Endothelial cell of umbilical vein (primary cell): ENCODE data around the gene NABP1. TPM values are rescaled to one million over a fixed set of nuclear protein-coding genes. Genes with fewer than 3 reads are reported as not detected.

Experiments
- BruUV-seq: library from RNA; stranded (reverse); fragments of 400-500 nt; replicated peaks from 2 replicates; lab custom pipeline; 2021; lab: Mats Ljungman, UMichigan
- CTCF ChIA-PET: fragments of 300-600, 350-600 bp; sonication (Branson Sonifier 250); formaldehyde crosslinking; loops from one replicate; lab custom pipeline; 2021; ENCODE audit warnings: antibody characterized with exemption, inconsistent platforms; lab: Charles Lee
- POLR2A ChIA-PET: fragments of 300-600, 350-600 bp; sonication (Branson Sonifier 250); formaldehyde crosslinking; loops from one replicate; lab custom pipeline; 2021; ENCODE audit warnings: antibody characterized with exemption, inconsistent platforms; lab: Charles Lee
- DNase-seq: peaks from one replicate; pipeline ENCODE4 v3.0.0-alpha.2; 2011; ENCODE audit warnings: low read depth, low spot score
- FAIRE-seq: peaks from 2 replicates; lab custom pipeline; 2011; peaks lifted over from hg19 to GRCh38; lab: Jason Lieb, UNC
- H2AFZ ChIP-seq: 2 replicates; pipeline ENCODE4 v1.6.0; 2012; ENCODE audit warnings: low read depth, low read length, control low read depth, inconsistent platforms
- H3K27ac ChIP-seq: 2 replicates; pipeline ENCODE4 v1.5.1; 2011; ENCODE audit warnings: low read depth, mild to moderate bottlenecking, control low read depth, low read length, moderate library complexity; ENCODE audit not compliant: insufficient read depth
- H3K27me3 ChIP-seq, 2 experiments: 2 replicates each; pipeline versions ENCODE4 v1.6.0 to v1.6.1; 2011; ENCODE audit warnings: low read length in 2 of 2, mixed read lengths in 1 of 2; ENCODE audit not compliant: control insufficient read depth in 2 of 2, insufficient read depth in 2 of 2
- H3K36me3 ChIP-seq, 2 experiments: 2 replicates in 1 of 2; 3 replicates in 1 of 2; pipeline ENCODE4 v1.5.1; 2011; ENCODE audit warnings: low read length in 2 of 2, mild to moderate bottlenecking in 1 of 2, moderate library complexity in 1 of 2; ENCODE audit not compliant: control insufficient read depth in 2 of 2, insufficient read depth in 2 of 2; ENCODE audit errors: extremely low read depth in 1 of 2
- H3K4me1 ChIP-seq: 3 replicates; pipeline ENCODE4 v1.5.1; 2011; ENCODE audit warnings: mild to moderate bottlenecking, low read length; ENCODE audit not compliant: control insufficient read depth, insufficient read depth; ENCODE audit errors: extremely low read depth
- H3K4me2 ChIP-seq: 2 replicates; pipeline ENCODE4 v1.6.1; 2011; ENCODE audit warnings: low read length, control low read depth, mixed read lengths; ENCODE audit not compliant: insufficient read depth
- H3K4me3 ChIP-seq, 3 experiments: fragments of 200-600 bp in 1 of 3; sonication (generic), shearing (Covaris generic) in 1 of 3; replicated peaks in 1 of 3; 2 replicates each; pipeline ENCODE4 v1.5.1; 2011 to 2016; ENCODE audit warnings: control low read depth in 3 of 3, low read length in 3 of 3, mild to moderate bottlenecking in 2 of 3, inconsistent platforms in 1 of 3, low read depth in 1 of 3, moderate library complexity in 1 of 3; ENCODE audit not compliant: insufficient read depth in 1 of 3
- H3K79me2 ChIP-seq: 2 replicates; pipeline ENCODE4 v1.6.0; 2012; ENCODE audit warnings: low read length, inconsistent platforms; ENCODE audit not compliant: control insufficient read depth, insufficient read depth
- H3K9ac ChIP-seq: replicated peaks from 2 replicates; pipeline ENCODE3; 2011; ENCODE audit warnings: low read length, control low read depth; ENCODE audit not compliant: insufficient read depth; ENCODE audit errors: extremely low read depth
- H3K9me1 ChIP-seq: replicated peaks from 3 replicates; pipeline ENCODE4 v1.6.0; 2011; ENCODE audit warnings: mild to moderate bottlenecking, low read length; ENCODE audit not compliant: control insufficient read depth, insufficient read depth; ENCODE audit errors: extremely low read depth
- H3K9me3 ChIP-seq: replicated peaks from 2 replicates; pipeline ENCODE4 v1.5.1; 2012; ENCODE audit warnings: low read length, inconsistent platforms; ENCODE audit not compliant: control insufficient read depth, insufficient read depth
- H4K20me1 ChIP-seq: replicated peaks from 2 replicates; pipeline ENCODE3; 2011; ENCODE audit warnings: mild to moderate bottlenecking, low read length; ENCODE audit not compliant: control insufficient read depth, insufficient read depth; ENCODE audit errors: extremely low read depth
- CTCF ChIP-seq, 2 donors: IDR thresholded peaks; 1 replicate in 1 of 2; 2 replicates in 1 of 2; pipeline ENCODE4 v1.5.1; 2011; ENCODE audit warnings: low read length in 2 of 2, mild to moderate bottlenecking in 2 of 2, moderate library complexity in 2 of 2, control low read depth in 1 of 2, inconsistent platforms in 1 of 2, low read depth in 1 of 2; ENCODE audit not compliant: insufficient read depth in 1 of 2; ENCODE audit errors: extremely low read depth in 1 of 2
- EZH2 ChIP-seq: IDR thresholded peaks from 2 replicates; pipeline ENCODE4 v1.6.1; 2012; ENCODE audit warnings: borderline replicate concordance, low read depth, mild to moderate bottlenecking, moderate library complexity, low read length, inconsistent platforms; ENCODE audit not compliant: severe bottlenecking
- FOS ChIP-seq: IDR thresholded peaks from 2 replicates; pipeline ENCODE4 v1.6.1; 2011; ENCODE audit warnings: mild to moderate bottlenecking, low read length, moderate library complexity, borderline replicate concordance; ENCODE audit not compliant: insufficient read depth
- GATA2 ChIP-seq: IDR thresholded peaks from 2 replicates; pipeline ENCODE4 v1.7.0; 2011; ENCODE audit warnings: low read depth, mild to moderate bottlenecking, moderate library complexity, mixed read lengths, low read length; ENCODE audit not compliant: insufficient read length, insufficient read depth
- JUN ChIP-seq: IDR thresholded peaks from 2 replicates; pipeline ENCODE4 v1.6.1; 2011; ENCODE audit warnings: borderline replicate concordance, low read depth; ENCODE audit not compliant: insufficient read length, insufficient read depth
- MYC ChIP-seq: IDR thresholded peaks from one replicate; pipeline ENCODE4 v1.6.1; 2011; ENCODE audit warnings: mild to moderate bottlenecking, low read depth, low read length
- POLR2A ChIP-seq: IDR thresholded peaks from 2 replicates; pipeline ENCODE4 v1.6.1; 2012; ENCODE audit warnings: low read depth, mild to moderate bottlenecking, control low read depth, low read length
- POLR2AphosphoS5 ChIP-seq: IDR thresholded peaks from 2 replicates; pipeline ENCODE4 v1.6.1; 2012; ENCODE audit warnings: low read depth, mild to moderate bottlenecking, control low read depth, low read length, moderate library complexity; ENCODE audit not compliant: insufficient read depth
- dilution Hi-C: fragments of 300-500 bp; cut with MboI; formaldehyde crosslinking; loops from one replicate; pipeline ENCODE4 v1.15.0; 2019; ENCODE audit warnings: low sequenced_read_pairs; ENCODE audit not compliant: extremely low pct_ligation_motif_present
- intact Hi-C: fragments of 100-400 bp; cut with micrococcal nuclease; formaldehyde crosslinking; loops from one replicate; pipeline ENCODE4 v1.10.0; 2022
- polyA plus RNA-seq, 4 experiments: library from polyadenylated mRNA; depleted of rRNA in 3 of 4; stranded (reverse) in 3 of 4; unstranded in 1 of 4; fragments of >200 nt; gene quantifications; 2 replicates each; pipeline versions ENCODE4 v1.2.1 to v1.2.3, GENCODE V29; 2011 to 2012; ENCODE audit warnings: missing spikeins in 1 of 4
- total RNA-seq: library from RNA; stranded (reverse); gene quantifications from 2 replicates; pipeline ENCODE4 v1.2.3, GENCODE V29; 2021
- TF ChIP-seq, protein P1 (sequence below): IDR thresholded peaks from 2 replicates; pipeline ENCODE4 v1.6.1; 2011; ENCODE audit not compliant: insufficient read depth, insufficient read length

The NABP1 gene
- total and polyA plus RNA-seq, 2 donors (not counting 3 experiments of a cell fraction or from before 2014, with no cell fraction given) = 14.7 to 47.6 TPM

DNA sequence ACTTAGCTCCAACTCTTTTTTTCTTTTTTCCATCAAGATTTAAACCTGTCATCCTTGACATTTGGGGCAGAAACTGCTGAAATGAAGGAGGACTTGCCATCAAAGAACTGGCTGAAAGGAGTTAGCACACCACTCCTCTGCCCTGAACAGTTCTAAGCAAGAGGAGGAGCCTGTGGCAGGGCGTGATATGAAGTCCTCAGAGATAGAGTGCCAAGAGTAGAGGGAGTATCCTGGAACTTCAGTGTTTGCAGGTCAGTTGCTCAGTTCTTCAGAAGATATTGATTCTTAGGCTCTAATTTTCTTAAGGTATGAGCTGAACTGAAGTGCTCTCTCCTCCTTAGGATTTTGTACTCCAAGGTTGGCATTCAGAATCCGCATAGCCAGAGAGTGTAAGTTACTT lies 15.2 kb downstream of the NABP1 start:
- FAIRE-seq = no peak
- H3K27ac ChIP-seq = no peak overlapping the region
- H3K9ac ChIP-seq = no peak overlapping the region
- ChIA-PET POLR2A (no interaction called here), CTCF (no interaction called here)
- H3K4me2 ChIP-seq = no peak overlapping the region
- no TSS peak for BruUV-seq
- no peaks in the 10 kb centered on the region for H3K9me1 ChIP-seq
- no peaks in the 10 kb centered on the region for H3K27me3 ChIP-seq
- dilution Hi-C loops = no loop called here
- H3K9me3 ChIP-seq = no peaks in the 10 kb centered on the region
- peaks cover 23% of the 10 kb centered on the region for H3K4me1 ChIP-seq
- no peak for TF ChIP-seq JUN
- no peak for TF ChIP-seq MYC
- TF ChIP-seq EZH2 = no peak
- TF ChIP-seq GATA2 = no peak
- H4K20me1 ChIP-seq = no peaks in the 10 kb centered on the region
- H3K4me3 ChIP-seq = no peak overlapping the region
- H3K36me3 ChIP-seq = peaks cover 0 to 2% of the 10 kb centered on the region in 2 experiments
- no peak overlapping the region for H2AFZ ChIP-seq
- intact Hi-C loops = no loop called here
- no peak for DNase-seq
- H3K79me2 ChIP-seq = no peaks in the 10 kb centered on the region

GRCh38 chr2:191693778-191694177 lies 15.8 kb downstream of the NABP1 start:
- dilution Hi-C loops (no loop called here), intact Hi-C loops (no loop called here)
- no peak overlapping the region for H3K27ac ChIP-seq
- no peaks in the 10 kb centered on the region for H3K27me3 ChIP-seq
- no peak overlapping the region for H3K9ac ChIP-seq
- no peak for DNase-seq
- no peak for FAIRE-seq
- TF ChIP-seq POLR2AphosphoS5 (no peak), MYC (no peak), FOS (no peak), POLR2A (no peak), EZH2 (no peak), CTCF (IDR thresholded peaks at IDR 0.05; ENCODE audit: extremely low read depth in 1 of 2, insufficient read depth in 1 of 2, low read depth in 1 of 2, low read length in 2 of 2) (no peak), JUN (no peak), GATA2 (no peak)
- TF ChIP-seq, protein P1, sequence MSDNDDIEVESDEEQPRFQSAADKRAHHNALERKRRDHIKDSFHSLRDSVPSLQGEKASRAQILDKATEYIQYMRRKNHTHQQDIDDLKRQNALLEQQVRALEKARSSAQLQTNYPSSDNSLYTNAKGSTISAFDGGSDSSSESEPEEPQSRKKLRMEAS = no peak
- peaks cover 17% of the 10 kb centered on the region for H3K4me1 ChIP-seq
- H3K36me3 ChIP-seq = no peaks in the 10 kb centered on the region
- no peaks in the 10 kb centered on the region for H3K9me1 ChIP-seq
- H4K20me1 ChIP-seq = no peaks in the 10 kb centered on the region
- no peak overlapping the region for H3K4me2 ChIP-seq
- no peak overlapping the region for H2AFZ ChIP-seq
- no peaks in the 10 kb centered on the region for H3K9me3 ChIP-seq
- no peaks in the 10 kb centered on the region for H3K79me2 ChIP-seq
- ChIA-PET POLR2A (no interaction called here), CTCF (no interaction called here)
- no peak overlapping the region for H3K4me3 ChIP-seq
- BruUV-seq = no TSS peak
